HFF-Myc (cell line): ENCODE results near the gene RAB8B.
"Not testable (repeated sequence)": the region's sequence is repeated elsewhere in the genome, so short reads cannot be mapped to it uniquely, and the experiment has no call there.

ENCODE experiments used
- DNase-seq: peaks from one replicate; pipeline ENCODE4 v3.0.0-alpha.2; 2011; ENCODE audit warnings: low read depth; ENCODE audit errors: extremely low read depth
- H3K4me3 ChIP-seq: replicated peaks from 2 replicates; pipeline ENCODE4 v1.5.1; 2011; ENCODE audit warnings: low read depth, mild to moderate bottlenecking, control low read depth, low read length
- TF ChIP-seq, protein P1 (sequence below): IDR thresholded peaks from 2 replicates; pipeline ENCODE4 v1.5.1; 2012; ENCODE audit warnings: mild to moderate bottlenecking, low read depth, low read length, control low read depth; ENCODE audit errors: missing control alignments

The RAB8B gene

GRCh38 chr15:63233667-63234423 lies 44.4 kb downstream of the RAB8B start:
- no peak overlapping the region for H3K4me3 ChIP-seq
- no peak for DNase-seq
- TF ChIP-seq, protein P1, sequence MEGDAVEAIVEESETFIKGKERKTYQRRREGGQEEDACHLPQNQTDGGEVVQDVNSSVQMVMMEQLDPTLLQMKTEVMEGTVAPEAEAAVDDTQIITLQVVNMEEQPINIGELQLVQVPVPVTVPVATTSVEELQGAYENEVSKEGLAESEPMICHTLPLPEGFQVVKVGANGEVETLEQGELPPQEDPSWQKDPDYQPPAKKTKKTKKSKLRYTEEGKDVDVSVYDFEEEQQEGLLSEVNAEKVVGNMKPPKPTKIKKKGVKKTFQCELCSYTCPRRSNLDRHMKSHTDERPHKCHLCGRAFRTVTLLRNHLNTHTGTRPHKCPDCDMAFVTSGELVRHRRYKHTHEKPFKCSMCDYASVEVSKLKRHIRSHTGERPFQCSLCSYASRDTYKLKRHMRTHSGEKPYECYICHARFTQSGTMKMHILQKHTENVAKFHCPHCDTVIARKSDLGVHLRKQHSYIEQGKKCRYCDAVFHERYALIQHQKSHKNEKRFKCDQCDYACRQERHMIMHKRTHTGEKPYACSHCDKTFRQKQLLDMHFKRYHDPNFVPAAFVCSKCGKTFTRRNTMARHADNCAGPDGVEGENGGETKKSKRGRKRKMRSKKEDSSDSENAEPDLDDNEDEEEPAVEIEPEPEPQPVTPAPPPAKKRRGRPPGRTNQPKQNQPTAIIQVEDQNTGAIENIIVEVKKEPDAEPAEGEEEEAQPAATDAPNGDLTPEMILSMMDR = no peak

DNA sequence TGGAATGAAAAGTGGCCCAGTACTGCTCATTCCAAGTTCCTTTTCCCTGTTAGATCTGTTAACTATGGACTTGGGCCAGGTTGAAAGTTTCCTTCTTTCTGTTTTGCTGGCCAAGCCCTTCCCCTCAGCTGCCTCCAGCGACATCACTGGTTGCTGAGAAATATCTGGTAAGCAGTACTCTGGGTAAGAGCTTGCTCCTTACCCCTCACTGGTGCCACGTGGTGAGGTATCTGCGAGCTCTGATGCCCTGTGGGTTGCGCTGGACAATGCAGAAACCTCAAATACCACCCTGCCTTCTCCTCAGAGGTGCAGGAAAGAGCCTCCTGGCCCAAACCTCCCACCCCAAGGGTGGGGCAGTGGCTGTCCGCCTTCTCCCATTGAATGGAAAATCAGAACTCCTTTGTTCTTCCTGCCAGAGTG lies 45.1 kb downstream of the RAB8B start:
- DNase-seq = no peak
- TF ChIP-seq, protein P1 = no peak
- no peak overlapping the region for H3K4me3 ChIP-seq

- no peak for DNase-seq
- H3K4me3 ChIP-seq = no peak overlapping the region
- TF ChIP-seq, protein P1 = no peak
Measured at GRCh38 chr15:63236272-63236671, 46.9 kb downstream of the RAB8B start.

DNA sequence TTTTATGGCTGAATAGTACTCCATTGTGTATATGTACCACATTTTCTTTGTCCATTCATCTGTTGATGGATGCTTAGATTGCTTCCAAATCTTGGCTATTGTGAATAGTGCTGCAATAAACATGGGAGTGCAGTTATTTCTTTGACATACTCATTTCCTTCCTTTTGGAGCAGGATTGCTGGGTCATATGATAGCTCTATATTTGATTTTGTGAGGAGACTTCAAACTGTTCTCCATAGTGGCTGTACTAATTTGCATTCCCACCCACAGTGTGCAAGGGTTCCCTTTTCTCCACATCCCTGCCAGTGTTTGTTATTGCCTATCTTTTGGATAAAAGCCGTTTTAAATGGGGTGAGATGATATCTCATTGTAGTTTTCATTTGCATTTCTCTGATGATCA lies 47.7 kb downstream of the RAB8B start:
- not testable (repeated sequence) for DNase-seq, H3K4me3 ChIP-seq

- DNase-seq = no peak
- no peak overlapping the region for H3K4me3 ChIP-seq
- TF ChIP-seq, protein P1 = no peak
Measured at GRCh38 chr15:63238171-63238570, 48.8 kb downstream of the RAB8B start.

DNA sequence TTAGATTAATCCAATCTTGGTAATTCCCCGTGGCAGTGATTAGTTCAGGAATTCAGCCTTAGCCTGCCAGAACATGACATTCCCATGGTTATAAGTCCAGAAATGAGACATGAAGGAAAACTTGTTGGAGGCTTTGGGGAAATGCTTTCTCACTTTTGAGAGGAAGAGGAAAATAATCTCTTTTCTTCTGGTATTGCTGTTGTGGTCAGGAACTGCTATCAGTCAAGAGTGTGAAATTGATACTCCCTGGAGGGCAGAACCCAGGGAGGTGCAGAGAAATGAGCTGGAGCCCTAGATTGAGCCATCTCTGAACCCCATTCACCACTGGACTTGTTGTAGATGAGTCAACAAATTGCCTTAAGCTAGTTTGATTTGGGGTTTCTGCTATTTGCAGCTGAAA lies 49.4 kb downstream of the RAB8B start:
- H3K4me3 ChIP-seq = no peak overlapping the region
- DNase-seq = no peak
- TF ChIP-seq, protein P1 = no peak

DNA sequence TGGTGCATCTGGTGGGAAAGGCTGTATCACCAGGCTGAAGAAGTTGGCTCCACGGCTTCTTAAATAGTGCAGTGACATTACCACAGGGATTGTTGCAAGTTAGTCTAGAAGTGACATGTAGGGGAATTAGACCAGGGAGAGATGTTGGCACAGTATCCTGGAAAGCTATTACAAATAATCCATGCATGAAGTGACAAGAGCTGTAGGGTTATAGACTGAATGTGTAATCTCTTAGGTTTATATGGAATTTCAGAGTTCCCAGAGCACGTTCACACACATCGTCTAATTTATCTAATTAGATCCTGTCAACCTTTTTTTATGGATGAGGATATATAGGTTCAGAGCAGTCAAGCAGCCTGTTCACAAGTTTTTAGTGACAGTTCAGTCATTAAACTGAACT lies 50.7 kb downstream of the RAB8B start:
- no peak overlapping the region for H3K4me3 ChIP-seq
- TF ChIP-seq, protein P1 = no peak
- no peak for DNase-seq
